ENCODE measurements around the gene C1orf167.

The C1orf167 gene

DNA sequence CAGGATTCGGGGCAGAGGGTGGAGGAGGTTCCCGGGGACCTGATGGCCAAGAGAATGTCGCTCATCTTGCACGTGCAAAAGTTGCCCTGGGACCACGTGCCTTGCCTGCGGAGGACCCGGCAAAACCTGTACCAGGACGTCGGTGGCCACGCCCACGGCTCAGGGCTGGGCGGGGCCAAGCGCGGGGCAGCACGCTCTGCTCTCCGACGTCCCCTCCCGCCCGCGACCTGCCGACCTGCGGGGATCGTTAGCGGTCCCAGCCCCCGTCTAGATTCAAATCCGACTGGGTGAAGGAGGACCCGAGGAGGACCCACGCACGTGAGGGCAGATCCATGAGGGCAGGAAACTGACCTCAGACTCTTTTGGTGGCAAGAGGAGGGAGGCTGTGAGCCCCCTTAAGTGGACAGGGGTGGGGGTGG is at the start of gene C1orf167:
Gene C1orf167 (plus strand): TSS at position 206 of the 419 bp plus-strand sequence. CDS start 2,208 bp downstream, outside the sequence.
- no peak for DNase-seq

DNA sequence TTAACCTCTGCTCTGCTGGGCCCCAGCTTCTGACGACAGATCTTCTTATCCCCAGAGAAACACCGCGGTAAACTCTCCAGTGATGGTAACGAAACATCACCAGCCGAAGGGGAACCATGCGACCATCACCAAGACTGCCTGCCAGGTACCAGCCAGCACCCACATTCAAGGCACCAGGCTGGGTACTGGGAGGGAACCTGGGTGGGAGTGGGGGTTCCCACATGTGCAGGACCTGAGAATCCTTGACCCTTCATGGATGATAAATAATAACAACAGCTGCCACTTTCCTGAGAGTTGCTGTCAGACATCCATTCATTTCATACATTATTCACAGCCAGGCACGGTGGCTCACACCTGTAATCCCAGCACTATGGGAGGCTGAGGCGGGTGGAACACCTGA is 49.7 kb upstream of the C1orf167 start:
- no peak for DNase-seq

DNA sequence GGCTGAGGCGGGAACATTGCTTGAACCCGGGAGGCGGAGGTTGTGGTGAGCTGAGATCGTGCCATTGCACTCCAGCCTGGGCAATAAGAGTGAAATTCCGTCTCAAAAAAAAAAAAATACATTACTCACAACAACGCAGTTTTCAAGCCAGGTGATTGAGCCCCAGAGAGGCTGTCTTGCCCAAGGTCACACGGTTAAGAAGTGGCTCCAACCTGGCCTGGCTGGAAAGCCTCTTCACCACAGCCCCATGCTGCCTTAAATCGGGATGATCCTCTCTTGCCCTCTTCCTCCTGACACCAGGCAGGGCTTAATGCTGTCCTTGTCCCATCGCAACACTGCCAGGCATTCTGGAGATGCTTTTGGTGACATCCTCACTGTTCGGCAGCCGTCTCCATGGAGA is 48.9 kb upstream of the C1orf167 start:
- no peak for DNase-seq

DNA sequence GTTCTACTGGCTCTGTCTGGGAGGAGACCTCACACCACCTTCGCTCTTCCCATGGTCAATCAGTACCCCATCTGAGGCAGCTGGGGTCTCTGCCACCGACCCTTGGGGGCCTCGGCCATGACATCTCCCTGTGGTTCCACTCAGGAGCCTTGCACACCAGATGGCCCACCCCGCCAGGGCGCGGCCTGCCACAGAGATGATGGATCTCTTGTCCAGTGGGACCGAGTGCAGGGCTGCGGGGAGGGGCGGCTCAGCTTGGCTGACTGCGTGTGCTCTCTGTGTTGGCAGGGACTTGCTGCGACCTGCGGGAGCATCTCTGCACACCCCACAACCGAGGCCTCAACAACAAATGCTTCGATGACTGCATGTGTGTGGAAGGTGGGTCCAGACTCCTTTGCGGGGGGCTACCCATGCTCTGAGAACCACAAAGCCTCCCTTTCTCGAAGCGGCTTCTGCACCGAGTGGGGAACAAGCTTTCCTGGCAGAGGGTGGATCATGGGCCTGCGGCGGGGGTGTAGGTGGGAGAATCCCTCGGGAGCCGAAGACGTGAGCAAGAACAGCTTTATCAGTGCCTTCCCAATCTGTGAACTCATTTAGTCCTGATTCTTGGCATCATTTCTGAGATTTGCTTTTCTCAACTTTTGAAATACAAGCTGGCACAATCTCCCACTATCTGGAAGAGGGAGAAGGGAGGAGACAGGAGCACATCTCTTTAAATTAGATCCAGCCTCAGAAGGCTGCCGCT is 47.0 kb upstream of the C1orf167 start:
- no peak for DNase-seq

GRCh38 chr1:11719313-11720032 is 42.5 kb upstream of the C1orf167 start:
- peak; percentile 66 for DNase-seq

GRCh38 chr1:11720033-11720376 is 42.0 kb upstream of the C1orf167 start:
- no peak for DNase-seq

DNA sequence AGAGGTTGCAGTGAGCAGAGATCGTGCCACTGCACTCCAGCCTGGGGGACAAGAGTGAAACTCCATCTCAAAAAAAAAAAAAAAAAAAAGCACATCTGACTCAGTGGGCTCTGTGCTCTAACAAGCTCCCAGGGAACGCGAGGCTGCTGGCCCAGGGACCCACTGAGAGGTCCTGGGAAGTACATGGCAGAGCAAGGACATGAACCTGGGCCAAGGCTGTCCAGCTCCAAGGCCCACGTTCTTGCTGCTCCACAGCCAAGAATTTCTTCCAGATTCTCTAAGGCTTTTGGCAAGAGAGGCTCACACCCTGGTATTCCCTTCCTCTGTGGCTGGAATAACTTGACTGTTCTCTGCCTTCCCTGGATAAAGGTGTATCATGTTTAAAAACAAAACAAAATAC is 41.5 kb upstream of the C1orf167 start:
- no peak for DNase-seq

DNA sequence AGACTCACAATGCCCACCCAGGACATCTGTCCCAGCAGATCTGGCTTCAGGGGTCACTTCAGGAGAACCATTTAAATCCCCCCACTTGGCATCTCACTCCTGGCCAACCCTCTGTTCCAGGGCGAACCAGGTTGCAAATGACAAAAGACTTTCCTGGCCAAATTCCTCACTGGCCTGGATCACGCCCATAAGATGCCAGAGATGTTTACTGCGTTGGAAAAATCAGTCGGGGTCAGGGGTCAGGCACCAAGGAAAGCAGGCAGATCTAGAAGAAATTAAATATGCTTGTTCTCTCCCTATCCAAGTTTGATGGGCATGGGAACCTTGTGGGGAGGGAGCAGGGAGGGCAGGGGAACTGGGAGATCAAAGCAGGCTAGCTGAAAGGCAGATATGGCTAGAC is 40.7 kb upstream of the C1orf167 start:
- DNase-seq: no peak

DNA sequence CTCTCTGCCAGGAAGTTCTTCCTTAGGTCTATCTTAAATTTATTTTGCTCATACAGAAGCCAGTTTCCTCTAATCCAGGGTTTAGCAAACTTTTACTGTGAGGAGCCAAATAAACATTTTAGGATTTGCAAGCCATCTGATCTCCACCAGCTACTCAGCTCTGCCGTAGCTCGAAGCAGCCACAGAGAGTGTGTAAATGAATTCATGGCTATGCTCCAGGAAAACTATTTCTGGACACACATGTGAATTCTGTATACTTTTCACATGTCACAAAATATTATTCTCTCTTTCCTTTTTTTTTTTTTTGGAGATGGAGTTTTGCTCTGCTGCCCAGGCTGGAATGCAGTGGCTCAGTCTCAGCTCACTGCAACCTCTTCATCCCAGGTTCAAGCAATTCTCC is 39.5 kb upstream of the C1orf167 start:
- no peak for DNase-seq

GRCh38 chr1:11725616-11726015 is 36.4 kb upstream of the C1orf167 start:
- no peak for DNase-seq

DNA sequence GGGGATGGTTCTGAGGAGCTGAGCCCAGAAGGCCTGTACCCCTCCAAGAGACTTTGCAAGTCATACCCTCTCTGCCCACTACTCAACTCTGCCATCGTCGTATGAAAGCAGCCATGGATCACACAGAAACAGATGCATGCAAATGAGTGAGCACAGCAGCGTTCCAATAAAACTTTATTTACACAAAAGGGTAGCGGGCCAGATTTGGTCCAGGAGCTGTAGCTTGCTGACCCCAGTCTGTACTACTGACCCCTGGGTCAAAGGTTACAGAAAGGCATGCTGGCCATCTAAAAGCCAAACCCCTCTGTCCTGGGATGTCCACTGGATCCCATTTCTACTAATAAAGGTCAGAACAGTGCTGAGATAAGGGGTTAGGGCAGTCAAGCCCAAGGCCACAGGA is 34.9 kb upstream of the C1orf167 start:
- no peak for DNase-seq

DNA sequence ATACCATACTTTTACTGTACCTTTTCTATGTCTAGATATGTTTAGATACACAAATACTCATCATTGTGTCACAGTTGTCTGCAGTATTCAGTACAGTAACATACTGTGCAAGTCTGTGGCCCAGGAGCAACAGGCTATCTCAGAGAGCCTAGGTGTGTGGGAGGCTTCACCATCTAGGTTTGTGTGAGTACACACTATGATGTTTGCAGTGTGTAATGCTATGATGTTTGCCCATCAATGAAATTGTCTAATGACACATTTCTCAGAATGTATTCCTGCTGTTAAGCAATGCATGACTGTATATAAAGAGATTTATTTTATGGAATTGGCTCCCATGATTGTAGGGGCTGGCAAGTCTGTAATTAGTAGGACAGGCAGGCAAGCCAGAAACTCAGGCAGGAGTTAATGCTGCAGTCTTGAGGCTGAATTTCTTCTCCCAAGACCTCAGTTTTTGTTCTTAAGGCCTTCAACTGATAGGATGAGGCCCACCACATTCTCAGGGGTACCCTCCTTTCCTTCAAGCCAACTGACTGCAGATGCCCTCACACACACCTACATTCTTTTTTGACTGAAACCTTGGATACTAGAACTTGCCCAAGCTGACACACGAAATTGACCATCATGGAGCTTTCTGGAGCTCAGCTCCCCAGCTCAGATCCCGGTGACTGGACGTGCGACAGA is 33.7 kb upstream of the C1orf167 start:
- no peak for DNase-seq

DNA sequence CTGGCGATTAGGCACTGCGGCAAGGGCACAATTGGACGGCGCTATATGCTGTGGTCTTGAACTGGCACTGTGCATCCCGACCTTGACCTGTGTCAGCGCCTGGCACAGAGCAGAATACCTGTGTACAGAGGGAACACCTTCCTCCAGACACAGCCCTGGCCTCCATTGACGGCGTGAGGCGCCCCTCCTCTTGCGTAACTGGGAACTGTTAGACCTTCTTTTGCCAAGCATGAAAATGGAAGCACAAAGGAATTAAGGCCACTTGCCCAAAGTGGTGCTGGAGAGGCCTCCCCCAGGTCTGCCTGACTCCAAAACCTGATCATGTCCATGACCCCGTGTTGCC is 32.9 kb upstream of the C1orf167 start:
- no peak for DNase-seq

DNA sequence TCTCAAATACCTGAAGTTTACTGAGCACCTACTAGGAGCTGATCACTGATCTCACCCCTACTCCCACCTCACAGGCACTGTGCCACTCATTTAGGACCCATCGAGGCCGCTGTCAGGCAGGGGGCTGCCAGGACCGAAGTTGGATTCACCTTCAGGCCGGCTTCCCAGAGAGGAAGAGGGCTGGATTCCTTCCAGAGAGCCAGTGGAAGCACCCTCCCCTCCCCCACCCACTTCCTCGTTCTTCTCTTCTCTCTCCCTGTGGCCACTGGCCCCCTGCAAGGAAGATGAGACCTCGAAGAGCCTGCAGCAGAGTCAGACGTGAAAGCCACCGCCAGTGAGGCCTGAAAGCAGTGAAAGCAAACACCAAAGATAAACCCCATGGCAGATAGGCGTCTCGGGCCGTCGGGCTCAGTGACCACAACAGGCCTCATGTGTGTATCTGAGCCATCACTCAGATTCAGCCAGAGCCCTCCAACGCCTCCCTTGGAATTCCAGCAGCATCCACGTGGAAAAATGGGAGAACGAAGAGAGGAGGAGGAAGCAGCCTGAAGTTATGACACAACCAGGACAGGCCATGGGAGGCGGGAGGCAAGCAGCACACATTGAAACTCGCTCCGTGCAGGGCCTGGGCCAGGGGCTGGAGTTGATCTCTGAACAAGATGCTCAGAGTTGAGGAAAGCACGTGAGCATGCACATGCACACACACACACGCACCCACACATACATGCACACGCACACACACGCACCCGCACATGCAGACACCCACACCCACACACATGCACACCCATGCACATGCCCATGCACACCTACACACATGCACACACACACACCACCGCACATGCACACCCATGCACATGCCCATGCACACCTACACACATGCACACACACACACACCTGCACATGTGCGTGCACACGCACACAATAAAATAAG is 32.2 kb upstream of the C1orf167 start:
- no peak for DNase-seq

- DNase-seq: peak; percentile 44
Measured at GRCh38 chr1:11730429-11730891, 31.5 kb upstream of the C1orf167 start.

- peak; percentile 90 for DNase-seq
Measured at GRCh38 chr1:11731691-11732283, 30.2 kb upstream of the C1orf167 start.

GRCh38 chr1:11733306-11733705 is 28.7 kb upstream of the C1orf167 start:
- DNase-seq: no peak

DNA sequence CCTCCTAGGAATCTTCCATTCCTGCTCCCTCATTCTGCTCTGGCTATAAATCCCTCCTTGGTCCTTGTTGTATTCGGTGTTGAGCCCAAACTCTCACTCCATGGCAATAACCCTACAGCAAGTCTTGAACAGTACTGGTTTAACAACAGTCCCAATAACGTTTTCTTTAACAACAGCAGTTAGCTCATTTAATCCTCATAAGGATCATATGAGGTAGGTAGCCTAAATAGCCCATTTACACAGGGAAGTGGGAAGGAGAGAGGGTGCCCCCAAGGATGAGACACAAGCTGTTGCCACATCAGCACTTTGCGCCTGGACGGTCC is 26.5 kb upstream of the C1orf167 start:
- DNase-seq: no peak

DNA sequence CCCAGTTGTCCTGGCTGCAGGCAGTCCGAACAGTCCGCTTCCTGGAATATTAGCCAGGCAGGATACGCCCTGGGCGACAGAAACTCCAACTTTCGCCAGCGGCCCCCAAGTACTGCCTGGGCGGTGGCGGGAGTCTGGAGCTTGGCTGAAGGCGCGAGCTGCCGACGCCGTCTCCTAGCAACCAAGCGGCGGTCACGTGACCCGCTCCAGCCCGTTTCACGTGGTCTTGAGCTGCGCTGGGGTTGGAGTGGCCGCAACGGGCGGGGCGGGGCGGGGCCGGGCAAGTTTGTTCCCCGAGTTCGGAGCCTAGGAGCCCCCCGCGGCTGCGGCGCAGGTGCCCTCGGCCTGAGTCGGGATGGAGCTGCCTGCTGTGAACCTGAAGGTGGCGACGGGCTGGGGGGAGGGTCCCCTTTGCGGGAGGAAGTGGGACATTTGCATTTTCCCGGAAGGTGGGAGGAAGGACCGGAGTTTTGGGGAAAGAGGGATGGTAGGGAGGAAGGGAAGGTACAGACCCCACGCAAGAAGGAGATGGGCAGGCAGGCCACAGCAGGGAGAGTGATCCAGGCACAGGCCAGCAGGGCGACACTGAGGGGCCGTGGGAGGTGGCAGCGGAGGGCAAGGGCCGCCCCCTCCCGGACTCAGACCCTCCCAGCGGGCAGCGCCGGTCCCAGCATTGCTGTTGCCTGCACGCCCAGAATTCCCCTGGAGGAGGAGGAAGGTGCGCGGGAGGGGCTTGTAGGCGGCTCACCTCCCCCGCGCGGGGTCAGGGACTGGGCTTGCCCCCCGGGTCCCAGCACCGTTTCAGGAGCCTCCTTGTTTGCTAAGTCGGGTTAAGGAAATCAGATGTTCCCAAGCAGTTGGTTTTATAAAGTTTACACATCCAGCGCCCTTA is 25.9 kb upstream of the C1orf167 start, which contains the start of gene AGTRAP:
Gene AGTRAP (plus strand): TSS at position 283 of the 892 bp plus-strand sequence. CDS start 73 bp downstream, at position 356.
- peak; percentile 79 for DNase-seq

- DNase-seq: no peak
Measured at GRCh38 chr1:11736746-11737639, 25.0 kb upstream of the C1orf167 start.

Measured in NCI-H2227 treated with DMSO at 0.1 percent for 48 hours (cell line).